ENCODE data around the gene CES3.
"Not testable (repeated sequence)": the region's sequence is repeated elsewhere in the genome, so short reads cannot be mapped to it uniquely, and the experiment has no call there.

CES3 gene

DNA sequence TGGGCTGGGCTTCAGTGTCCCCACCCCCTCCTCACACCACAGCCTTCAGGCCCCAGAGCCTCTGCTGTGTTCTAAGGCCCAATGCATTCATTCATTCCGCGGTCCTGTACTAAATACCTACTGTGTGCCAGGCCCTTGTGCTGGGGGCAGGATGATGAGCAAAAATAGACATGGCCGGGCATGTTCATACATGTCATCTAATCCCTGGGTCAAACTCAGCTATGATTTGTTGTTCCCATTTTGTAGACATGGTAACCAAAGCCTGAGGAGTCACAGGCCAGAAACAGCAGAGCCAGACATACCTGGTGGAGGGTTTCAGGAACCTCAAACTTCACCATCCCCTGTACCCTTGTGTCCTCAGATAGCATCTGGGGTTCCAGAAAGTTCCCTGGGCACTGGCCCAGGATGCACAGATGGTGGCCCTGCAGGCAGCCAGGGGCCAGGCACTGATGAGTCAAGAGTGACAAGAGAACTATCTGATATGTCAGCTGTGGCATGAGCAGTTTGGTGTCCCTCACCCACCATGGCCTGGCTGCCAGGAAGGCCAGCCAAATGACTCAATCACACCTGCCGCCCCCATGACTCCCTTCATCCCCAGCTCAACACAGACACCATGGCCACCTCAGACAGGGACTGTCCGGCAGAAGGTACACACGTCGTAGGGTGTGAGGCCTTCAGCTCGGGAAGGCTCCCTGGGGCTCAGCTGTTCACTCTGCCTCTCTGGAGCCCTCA lies 33.0 kb upstream of the CES3 start:
- DNase-seq: no peak

DNA sequence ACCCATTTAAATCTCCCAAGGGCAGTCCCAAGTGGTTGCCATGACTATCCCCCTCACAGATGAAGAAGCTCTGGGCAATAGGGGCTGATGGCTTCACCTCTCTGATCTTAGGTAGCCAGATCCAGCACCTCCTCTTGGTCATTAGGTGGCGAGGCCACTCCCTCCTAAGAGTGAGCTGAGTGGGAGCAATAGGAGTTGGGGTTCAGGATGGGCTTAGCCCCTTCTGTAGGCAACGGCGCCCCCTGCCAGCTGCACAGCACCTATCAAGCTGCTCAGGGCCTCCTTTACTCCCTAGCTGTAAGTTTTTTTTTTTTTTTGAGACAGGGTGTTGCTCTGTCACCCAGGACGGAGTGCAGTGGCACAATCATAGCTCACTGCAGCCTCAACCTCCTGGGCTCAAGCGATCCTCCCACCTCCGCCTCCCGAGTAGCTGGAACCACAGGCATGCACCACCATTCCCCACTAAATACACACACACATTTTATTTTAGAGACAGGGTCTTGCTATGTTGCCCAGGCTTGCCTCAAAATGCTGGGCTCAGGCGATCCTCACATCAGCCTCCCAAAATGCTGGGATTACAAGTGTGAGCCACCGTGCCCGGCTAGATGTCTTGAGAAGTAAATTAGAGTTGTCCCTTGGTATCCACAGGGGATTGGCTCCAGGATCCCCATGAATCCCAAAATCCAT lies 32.2 kb upstream of the CES3 start:
- DNase-seq: no peak

DNA sequence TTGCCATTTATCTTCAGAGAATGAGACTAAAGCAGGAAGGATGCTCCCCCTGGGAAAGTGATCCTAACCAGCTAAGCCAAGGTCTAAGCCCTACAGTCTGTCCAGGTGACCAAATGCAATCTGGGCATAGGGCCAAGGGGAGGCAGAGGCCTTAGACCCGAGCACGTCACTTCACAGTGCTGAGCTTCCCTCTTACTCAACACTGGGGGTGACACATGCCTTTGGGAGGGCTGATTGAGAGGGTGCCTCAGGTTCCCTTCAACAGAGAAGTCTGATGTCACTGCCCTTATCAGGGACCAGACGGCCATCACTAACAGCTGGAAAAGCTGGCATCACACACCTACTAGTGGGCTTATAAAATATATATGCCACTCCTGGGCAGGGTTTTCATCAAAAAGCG lies 30.9 kb upstream of the CES3 start:
- no peak for DNase-seq

DNA sequence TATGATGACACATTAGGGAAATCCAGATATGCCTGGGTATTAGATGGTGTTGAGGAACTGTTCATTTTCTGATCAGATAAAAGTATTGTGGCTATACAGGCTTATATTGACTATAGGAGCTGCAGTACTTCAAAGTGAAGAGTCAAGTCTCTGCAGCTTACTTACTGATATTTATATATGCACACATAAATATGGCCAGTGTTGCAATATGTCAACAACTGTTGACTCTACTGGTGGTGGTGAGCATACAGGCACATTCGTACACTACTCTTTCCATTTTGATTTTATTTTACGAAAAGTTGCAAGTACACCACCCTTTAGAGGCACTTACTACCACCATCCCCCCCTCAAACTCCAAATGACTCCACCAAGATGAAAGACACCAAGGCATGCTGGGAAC lies 29.4 kb upstream of the CES3 start:
- no peak for DNase-seq

DNA sequence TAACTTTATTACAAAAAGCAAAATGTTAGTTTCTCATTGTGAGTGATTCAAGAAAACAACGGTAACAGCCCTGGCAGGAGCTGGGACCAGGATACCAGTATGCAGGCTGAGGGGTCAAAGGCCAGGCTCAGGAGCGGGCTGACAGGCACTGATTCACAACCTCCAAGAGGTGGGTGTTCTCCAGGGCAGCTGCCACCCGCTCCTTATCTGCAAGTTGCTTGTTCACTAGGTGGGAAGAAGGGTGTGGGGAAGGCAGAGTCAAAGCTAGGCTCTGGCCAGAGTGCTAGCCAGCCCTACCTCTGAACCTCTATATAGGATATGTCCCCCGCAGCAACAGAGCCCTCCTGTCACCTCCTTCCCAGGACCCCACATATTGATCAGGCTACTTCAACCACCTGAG lies 29.0 kb upstream of the CES3 start:
- DNase-seq: no peak

DNA sequence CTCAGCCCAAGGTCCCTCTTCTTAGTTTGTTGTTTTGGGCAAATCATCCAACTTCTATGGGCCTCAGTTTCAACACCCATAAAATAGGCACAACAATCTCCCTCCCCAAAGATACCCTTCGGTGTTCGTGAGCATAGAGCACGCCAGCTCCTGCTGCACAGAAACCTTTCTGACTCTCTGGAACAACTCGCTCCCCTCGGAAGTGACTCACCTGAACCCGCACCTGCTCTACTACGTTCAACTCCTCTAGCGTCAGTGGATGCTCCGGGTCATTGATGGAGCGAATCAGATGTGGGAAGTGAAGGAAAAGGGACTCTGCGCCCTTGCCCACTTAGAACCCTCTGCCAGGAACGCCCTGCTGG lies 27.3 kb upstream of the CES3 start:
- no peak for DNase-seq

DNA sequence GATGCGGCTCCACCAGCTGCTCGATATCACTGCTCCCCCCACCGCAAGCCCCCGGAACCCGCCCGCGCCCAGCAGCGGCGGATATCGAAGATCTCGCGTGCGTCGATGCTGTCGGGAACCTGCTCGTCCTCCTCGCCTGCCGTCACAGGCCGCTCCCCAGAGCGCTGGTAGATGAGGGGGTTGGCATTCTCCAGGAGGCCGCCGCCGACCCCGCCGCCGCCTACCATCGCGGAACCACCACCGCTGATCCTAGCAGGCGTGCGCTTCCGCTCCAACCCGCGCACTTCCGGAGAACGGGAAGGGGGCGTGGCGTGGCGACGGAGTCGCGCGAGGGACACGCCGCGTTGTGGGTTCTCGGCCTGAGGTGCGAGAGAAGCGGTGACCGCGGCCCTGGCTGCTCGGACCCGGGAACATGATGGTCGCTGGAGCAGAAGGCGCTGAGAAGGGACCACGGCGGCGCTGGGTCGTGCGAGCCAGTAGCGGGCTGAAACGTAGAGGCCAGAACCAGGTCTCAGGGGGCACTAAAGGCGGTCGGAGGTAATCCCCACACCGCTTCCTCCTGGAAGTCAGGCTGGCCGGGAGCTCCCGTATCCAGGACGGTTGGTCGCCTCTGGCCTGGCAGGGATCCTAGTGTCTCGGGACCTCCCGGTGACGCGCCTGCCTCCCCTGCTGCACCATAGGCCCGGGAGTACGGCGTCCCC lies 26.8 kb upstream of the CES3 start, which contains the start of gene CIAO2B:
CIAO2B (minus strand) TSS at position 265 of the 701 bp plus-strand sequence; CDS start at position 227, 38 bp downstream.
- DNase-seq: peak; percentile 82

DNA sequence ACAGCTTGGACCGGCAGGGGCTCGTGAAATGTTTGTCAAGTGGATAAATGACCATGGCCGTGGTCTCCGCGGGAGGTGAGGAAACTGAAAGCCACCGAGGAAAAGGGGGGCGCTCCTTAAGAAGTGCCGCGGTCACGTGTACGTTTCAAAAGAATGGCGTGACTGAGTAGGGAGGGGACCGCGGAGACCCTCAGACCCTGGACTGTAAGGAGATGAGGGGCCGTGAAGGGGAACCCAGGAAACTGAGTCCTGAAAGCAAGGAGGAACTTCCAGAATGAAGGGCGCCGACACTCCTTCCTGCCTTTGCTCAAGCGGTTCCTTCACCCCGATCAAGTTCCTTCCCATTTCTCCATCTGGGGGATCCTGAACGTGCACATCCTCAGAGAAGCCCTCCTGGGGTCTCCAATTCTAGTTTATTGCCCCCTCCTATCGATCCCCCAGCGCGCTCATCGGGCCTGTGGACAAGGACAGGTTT lies 26.2 kb upstream of the CES3 start:
- not testable (repeated sequence) for DNase-seq

DNA sequence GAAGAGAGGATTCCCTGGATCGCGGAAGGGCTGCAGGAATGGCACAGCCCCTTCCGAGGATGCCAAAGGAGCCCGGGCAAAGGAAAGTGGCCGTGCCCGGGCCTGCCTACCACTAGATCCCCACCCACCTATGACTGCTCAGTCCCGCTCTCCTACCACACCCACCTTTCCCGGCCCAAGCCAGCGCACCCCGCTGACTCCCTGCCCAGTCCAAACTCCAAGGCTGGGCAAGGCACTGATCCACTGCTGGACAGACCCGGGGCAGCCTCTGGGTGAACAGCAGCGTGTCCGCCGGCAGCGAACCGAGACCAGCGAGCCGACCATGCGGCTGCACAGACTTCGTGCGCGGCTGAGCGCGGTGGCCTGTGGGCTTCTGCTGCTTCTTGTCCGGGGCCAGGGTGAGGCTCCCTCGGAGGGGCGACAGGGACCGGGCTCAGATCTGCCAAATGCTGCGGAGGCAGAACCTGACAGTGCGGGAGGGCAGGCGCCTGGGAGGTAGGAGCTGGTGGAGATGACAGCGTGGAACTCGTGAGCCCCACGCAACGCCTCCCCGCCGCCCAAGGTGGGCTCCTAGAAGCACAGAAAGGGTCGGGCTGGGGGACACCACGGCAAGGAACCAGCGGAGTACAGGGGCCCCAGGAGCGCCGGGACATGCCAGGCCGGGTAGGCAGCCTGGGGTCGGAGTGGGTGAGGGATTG lies 25.6 kb upstream of the CES3 start, which contains the start of gene CES2:
CES2 (plus strand) TSS at position 203 of the 698 bp plus-strand sequence; CDS start at position 323, 120 bp downstream.
- DNase-seq: no peak

DNA sequence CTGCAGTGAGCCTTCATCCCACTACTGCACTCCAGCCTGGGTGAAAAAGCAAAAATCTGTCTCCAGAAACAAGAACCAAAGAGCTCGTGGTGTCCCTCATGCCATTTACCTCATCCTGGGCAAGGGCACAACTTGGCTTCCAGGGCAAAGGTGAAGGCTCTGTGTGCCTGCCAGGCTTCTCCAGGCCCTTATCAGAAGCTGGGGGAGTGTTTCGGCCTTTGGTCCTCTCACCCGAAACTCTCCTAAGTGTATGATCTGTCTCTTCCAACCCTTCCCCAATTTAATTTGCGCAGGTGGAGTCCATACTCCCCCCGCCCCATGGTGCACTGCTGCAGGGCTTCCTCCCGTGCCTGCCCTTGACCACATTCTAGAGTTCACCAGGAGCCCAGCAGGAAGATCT lies 24.6 kb upstream of the CES3 start:
- DNase-seq: no peak

DNA sequence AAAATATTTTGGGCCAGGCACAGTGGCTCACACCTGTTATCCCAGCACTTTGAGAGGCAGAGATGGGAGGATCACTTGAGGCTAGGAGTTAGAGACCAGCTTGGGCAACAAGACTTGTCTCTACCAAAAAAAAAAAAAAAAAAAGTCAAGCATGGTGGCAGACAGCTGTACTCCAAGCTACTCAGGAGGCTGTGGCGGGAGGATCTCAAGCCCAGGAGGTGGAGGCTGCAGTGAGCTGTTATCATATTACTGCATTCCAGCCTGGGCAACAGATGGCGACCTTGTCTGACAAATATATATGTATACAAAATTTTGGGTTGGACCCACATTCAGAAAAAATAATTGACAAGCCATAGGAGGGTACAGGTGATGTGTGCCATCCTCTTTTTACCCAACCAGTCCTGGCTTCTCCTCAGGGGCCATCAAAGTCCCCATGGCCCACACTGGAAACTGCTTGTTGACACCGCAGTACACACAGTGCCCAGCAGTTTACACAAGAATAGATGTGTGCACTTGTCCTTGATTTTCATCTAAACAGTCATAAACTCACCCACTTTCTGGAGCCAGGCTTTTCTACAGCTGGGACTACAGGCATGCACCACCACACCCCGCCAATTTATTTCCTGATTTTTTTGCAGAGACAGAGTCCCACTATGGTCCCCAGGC lies 24.0 kb upstream of the CES3 start:
- no peak for DNase-seq

DNA sequence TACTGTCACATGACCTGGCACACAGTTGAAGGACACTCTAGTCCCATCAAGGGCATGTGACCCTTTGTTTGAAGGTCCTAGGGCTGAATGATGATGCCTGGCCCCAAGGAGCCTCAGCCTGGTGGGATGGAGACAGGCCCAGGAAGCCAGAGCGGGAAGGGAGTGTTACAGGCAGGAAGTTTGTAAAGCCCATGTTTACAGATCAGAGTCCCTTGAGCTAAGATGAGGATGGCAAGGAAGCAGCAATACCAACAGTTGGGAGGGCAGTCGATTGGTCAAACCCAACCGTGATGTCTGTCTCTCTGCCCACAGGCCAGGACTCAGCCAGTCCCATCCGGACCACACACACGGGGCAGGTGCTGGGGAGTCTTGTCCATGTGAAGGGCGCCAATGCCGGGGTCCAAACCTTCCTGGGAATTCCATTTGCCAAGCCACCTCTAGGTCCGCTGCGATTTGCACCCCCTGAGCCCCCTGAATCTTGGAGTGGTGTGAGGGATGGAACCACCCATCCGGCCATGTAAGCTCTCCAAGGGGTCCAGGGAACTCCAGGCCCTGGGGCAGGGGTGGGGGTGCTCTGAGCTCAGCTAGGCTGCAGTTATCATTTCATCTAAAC lies 23.2 kb upstream of the CES3 start:
- DNase-seq: no peak

DNA sequence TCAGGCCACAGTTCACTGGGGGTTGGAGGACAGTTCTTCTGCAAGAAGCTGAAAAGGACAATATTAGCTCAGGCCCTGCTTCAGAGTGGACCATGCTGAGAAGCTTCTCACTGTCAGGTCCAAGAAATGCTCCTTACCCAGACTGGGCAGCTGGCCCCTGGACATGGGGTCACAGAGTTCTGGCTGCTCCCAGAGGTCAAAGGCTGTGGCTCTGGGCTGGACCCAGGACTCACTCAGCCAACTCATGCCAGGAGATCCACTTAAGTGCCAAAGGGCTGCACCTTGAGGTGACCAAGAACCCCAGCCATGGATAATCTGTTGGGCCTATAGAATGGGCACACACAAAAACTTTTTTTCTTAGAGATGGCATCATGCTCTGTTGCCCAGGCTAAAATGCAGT lies 21.7 kb upstream of the CES3 start:
- no peak for DNase-seq

DNA sequence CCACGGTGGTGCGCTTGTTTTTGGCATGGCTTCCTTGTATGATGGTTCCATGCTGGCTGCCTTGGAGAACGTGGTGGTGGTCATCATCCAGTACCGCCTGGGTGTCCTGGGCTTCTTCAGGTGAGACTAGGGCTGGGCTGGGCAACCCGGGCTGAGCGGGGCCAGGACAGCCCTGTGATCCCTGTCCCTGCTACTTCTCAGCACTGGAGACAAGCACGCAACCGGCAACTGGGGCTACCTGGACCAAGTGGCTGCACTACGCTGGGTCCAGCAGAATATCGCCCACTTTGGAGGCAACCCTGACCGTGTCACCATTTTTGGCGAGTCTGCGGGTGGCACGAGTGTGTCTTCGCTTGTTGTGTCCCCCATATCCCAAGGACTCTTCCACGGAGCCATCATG lies 20.8 kb upstream of the CES3 start:
- DNase-seq: no peak

DNA sequence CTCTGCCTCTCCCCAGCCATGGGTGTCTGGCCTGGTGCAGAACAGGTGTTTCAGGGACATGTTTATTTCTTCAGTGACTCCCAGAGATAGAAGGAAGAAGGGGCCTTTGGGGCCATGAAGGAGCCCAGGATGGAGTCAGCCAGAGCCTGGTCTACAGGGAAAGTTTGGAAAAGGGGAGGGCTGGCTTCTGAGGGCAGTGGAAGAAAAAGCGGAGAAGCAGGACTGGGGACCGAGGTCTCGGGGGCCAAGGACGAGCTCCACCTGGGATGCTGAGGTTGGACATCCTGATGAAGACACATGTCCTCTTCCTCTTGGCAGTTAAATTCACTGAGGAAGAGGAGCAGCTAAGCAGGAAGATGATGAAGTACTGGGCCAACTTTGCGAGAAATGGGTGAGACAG lies 18.1 kb upstream of the CES3 start:
- DNase-seq: no peak

DNA sequence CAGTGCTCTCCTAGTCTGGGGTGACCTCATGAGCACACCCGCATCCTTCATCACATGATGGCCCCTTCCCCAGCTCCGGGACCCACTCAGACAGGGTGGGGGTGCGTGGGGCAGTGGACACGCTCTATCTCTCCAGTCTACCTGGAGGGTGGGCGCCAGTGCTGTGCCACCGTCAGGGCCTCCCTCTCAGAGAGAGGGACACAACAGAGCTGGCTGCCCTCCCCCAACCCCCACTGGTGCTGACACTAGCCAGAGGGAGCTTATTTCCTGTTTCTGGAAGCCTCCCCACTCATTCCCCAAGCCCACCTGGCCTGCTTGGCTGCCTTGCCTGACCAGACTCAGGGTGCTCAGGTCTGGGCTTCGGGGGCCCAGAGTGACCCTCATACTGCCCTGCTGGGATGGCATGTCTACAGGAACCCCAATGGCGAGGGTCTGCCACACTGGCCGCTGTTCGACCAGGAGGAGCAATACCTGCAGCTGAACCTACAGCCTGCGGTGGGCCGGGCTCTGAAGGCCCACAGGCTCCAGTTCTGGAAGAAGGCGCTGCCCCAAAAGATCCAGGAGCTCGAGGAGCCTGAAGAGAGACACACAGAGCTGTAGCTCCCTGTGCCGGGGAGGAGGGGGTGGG lies 17.5 kb upstream of the CES3 start:
- DNase-seq: no peak

DNA sequence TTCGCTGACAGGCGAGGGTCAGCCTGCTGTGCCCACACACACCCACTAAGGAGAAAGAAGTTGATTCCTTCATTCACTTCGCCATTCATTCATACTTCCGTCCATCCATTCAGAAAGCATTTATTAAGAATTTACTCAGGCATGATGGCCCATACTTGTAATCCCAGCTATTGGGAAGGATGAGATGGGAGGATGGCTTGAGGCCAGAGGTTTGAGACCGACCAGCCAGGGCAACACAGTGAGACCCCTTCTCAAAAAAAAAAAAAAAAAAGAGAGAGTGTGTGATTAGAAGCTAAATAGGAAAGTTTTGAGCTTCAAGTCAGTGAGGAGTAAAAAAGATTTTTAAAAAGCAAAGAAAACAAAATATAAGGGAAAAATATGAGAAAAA lies 17.0 kb upstream of the CES3 start:
- DNase-seq: no peak

DNA sequence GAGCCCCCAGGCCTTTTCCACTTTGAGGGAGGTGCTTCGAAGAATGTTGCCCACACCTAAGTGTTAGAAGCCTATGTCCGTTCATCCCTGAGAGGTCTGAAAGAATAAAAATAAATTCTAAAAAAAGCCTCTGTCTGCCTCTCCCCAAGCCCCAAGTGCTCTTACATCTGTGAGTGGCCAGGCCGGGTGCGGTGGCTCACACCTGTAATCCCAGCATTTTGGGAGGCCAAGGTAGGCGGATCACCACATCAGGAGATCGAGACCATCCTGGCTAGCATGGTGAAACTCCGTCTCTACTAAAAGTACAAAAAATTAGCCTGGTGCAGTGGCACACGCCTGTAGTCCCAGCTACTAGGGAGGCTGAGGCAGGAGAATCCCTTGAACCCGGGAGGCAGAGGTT lies 16.1 kb upstream of the CES3 start:
- not testable (repeated sequence) for DNase-seq

DNA sequence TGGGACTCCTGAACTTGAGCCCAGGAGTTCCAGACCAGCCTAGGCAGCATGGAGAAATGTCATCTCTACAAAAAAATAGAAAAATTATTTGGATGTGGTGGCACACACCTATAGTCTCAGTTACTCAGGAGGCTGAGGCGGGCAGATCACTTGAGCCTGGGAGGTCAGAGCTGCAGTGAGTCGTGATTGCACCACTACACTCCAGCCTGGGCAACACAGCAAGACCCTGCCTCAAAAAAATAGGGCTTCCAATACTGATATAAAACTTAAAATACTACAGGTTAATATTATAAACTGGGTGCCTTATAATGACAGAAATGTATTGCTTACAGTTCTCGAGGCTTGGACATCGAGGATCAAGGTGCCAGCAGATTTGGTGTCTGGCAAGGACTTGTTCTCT lies 15.1 kb upstream of the CES3 start:
- DNase-seq: no peak

DNA sequence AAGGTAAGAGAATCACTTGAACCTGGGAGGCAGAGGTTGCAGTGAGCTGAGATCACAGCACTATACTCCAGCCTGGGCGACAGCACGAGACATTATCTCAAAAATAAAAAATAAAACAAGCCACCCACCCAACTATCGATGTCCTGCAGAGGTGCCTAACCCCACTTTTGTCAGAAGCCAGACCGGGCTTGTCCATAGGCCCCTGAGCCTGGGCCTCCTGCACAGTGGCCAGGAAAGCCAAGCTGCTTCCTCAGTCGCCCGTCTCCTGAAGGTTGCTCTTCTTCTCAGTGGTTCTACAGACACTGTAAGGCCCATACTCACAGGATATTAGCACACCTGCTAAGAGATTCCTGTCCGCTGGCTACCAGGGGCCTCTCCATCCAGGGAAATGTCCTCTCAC lies 14.5 kb upstream of the CES3 start:
- no peak for DNase-seq

DNA sequence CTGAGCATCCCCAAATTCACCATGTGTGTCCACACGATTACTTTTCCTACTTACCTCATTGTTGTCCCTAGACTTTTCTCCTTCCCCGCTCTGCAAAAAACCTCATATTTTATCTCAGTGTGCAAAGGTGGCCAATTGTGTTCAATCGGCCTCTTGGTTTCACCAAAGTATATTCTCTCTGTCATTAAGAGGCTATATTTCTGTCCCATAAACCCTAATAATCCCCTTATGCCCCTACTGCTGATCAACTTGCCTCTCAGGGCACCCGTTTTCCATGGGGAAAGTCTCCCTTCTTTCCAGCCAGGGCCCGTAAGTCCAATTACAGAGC lies 14.1 kb upstream of the CES3 start:
- no peak for DNase-seq

Measured in activated gamma-delta T cell (primary cell).